ENCODE measurements around the gene GJB5. TPM values are rescaled to one million over a fixed set of nuclear protein-coding genes. Genes with fewer than 3 reads are reported as not detected.

Gene GJB5
- total and polyA plus RNA-seq, 9 of the 15 experiments (the other 6 are each of a cell fraction or from before 2014, with no cell fraction given): 0.04 TPM; not detected in 8

DNA sequence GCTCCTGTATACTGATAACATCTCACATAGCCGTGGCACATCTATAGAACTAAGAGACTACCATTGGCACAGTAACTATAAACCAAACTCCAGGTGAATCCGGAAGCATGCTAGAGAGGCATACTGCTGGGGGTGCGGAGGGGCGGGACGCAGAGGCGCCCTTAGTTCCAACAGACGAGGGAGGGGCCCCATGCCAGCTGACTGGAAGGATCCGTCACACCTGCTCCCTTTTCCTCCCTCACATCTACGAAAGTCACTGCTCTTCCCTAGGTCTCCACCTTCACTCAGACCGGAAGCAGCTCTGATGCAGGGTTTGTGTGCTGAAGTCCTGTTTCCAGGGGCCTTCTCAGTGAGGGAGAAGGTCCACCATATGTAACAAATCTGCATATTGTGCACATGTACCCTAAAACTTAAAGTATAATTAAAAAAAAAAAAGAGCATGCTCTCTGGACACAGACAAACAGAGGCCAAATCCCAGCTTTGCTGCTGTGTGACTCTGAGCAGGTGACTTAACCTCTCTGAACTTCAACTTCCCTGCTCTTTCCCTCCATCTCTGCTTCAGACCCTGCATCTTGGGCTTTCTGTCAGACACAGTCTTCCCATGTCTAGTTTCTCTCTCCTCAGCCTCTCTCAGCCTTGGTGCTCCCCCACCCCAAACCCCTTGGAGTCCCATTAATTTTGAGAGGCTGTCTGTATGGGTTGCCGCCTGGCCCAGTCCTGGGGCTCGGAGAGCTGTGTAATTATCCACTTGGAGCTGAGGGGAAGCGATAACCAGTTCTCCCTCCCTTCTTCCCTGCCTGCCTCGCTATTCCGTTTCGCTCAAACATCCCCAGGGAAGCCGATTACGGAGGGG lies 7.8 kb upstream of the GJB5 start (continued):
- TF ChIP-seq, protein P1, sequence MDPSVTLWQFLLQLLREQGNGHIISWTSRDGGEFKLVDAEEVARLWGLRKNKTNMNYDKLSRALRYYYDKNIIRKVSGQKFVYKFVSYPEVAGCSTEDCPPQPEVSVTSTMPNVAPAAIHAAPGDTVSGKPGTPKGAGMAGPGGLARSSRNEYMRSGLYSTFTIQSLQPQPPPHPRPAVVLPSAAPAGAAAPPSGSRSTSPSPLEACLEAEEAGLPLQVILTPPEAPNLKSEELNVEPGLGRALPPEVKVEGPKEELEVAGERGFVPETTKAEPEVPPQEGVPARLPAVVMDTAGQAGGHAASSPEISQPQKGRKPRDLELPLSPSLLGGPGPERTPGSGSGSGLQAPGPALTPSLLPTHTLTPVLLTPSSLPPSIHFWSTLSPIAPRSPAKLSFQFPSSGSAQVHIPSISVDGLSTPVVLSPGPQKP (CRISPR knock-in tag; IDR thresholded peaks at IDR 0.05): no peak
- TF ChIP-seq ZNF217 (CRISPR knock-in tag; IDR thresholded peaks at IDR 0.05): no peak
- TF ChIP-seq MED1 (CRISPR knock-in tag; IDR thresholded peaks at IDR 0.05; ENCODE audit: borderline replicate concordance): no peak
- TF ChIP-seq KDM1A (IDR thresholded peaks at IDR 0.05): 0 out of 4 replicates have a peak, but pooled peaks of 1 of the 2 experiments have one; percentile 12
- TF ChIP-seq, protein P2, sequence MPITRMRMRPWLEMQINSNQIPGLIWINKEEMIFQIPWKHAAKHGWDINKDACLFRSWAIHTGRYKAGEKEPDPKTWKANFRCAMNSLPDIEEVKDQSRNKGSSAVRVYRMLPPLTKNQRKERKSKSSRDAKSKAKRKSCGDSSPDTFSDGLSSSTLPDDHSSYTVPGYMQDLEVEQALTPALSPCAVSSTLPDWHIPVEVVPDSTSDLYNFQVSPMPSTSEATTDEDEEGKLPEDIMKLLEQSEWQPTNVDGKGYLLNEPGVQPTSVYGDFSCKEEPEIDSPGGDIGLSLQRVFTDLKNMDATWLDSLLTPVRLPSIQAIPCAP (CRISPR knock-in tag; IDR thresholded peaks at IDR 0.05; ENCODE audit: borderline replicate concordance): no peak
- TF ChIP-seq TCFL5 (CRISPR knock-in tag; conservative IDR thresholded peaks at IDR 0.05): no peak
- peak; percentile 70; the same call in 1 of the 2 replicates for TF ChIP-seq BCOR (IDR thresholded peaks at IDR 0.05)
- TF ChIP-seq POLR3A (IDR thresholded peaks at IDR 0.05; ENCODE audit: borderline replicate concordance, extremely low read depth, insufficient read depth, insufficient read length): no peak

DNA sequence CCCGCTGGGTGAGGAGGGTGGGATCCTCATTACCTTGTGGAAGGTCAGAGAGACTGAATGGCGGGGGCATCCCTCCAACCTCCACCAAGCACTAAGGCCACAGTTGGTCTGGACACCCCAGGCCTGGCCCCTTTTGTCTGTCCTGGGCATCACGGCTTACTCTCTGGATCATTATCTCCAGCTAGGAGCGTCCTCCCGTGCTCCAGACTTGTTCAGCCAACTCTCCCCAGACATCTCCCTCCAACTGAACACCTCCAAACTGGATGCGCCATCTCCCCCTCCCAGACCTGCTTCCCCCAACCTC lies 7.3 kb upstream of the GJB5 start:
- Histone ChIP-seq H3K36me3 (ENCODE audit: control insufficient read depth, insufficient read depth, low read length) (no peaks in the 10 kb centered on the region), H3K79me2 (ENCODE audit: control insufficient read depth, insufficient read depth, low read length) (no peaks in the 10 kb centered on the region), H3K9me1 (ENCODE audit: control insufficient read depth, insufficient read depth, low read length) (no peaks in the 10 kb centered on the region), H3K27ac (ENCODE audit: extremely low read depth, low read depth, low read length) (no peak overlapping the region), H4K20me1 (replicated peaks; ENCODE audit: control insufficient read depth, insufficient read depth, low read length) (peaks cover 11% of the 10 kb centered on the region; the same call in 1 of the 2 replicates), H3K4me1 (replicated peaks in 1 of 2; ENCODE audit: control insufficient read depth in 2 of 2, insufficient read depth in 2 of 2, low read length in 2 of 2) (no peaks in the 10 kb centered on the region), H3K4me2 (ENCODE audit: insufficient read depth, low read length) (no peak overlapping the region), H3K4me3 (no peak overlapping the region), H3K27me3 (ENCODE audit: control insufficient read depth in 2 of 2, insufficient read depth in 2 of 2, low read length in 2 of 2) (peaks cover 6 to 15% of the 10 kb centered on the region in 2 experiments; a peak in 2 of 5 replicates), H2AFZ (ENCODE audit: low read depth, low read length) (no peak overlapping the region), H3K9me3 (replicated peaks; ENCODE audit: control insufficient read depth, insufficient read depth, low read depth, low read length) (no peaks in the 10 kb centered on the region), H3K9ac (ENCODE audit: insufficient read depth in 1 of 2, low read depth in 2 of 2, low read length in 2 of 2) (no peak overlapping the region)
- intact Hi-C loops (cut with micrococcal nuclease): no loop called here
- WGBS (ENCODE audit: insufficient coverage, low coverage, missing lambda C conversion rate): 0% methylated on average over 4 of the region's 6 CpGs
- FAIRE-seq (no peak), ATAC-seq (no peak), DNase-seq (ENCODE audit: extremely low read depth in 1 of 4, low spot score in 3 of 4) (no peak)
- BruUV-seq (replicated peaks): no TSS peak
- in situ Hi-C loops (cut with MboI): loop anchor here (10.0 kb wide), 1 partner anchor 1113 kb away; no protein-coding TSS in a partner anchor
- TF ChIP-seq, protein P3, sequence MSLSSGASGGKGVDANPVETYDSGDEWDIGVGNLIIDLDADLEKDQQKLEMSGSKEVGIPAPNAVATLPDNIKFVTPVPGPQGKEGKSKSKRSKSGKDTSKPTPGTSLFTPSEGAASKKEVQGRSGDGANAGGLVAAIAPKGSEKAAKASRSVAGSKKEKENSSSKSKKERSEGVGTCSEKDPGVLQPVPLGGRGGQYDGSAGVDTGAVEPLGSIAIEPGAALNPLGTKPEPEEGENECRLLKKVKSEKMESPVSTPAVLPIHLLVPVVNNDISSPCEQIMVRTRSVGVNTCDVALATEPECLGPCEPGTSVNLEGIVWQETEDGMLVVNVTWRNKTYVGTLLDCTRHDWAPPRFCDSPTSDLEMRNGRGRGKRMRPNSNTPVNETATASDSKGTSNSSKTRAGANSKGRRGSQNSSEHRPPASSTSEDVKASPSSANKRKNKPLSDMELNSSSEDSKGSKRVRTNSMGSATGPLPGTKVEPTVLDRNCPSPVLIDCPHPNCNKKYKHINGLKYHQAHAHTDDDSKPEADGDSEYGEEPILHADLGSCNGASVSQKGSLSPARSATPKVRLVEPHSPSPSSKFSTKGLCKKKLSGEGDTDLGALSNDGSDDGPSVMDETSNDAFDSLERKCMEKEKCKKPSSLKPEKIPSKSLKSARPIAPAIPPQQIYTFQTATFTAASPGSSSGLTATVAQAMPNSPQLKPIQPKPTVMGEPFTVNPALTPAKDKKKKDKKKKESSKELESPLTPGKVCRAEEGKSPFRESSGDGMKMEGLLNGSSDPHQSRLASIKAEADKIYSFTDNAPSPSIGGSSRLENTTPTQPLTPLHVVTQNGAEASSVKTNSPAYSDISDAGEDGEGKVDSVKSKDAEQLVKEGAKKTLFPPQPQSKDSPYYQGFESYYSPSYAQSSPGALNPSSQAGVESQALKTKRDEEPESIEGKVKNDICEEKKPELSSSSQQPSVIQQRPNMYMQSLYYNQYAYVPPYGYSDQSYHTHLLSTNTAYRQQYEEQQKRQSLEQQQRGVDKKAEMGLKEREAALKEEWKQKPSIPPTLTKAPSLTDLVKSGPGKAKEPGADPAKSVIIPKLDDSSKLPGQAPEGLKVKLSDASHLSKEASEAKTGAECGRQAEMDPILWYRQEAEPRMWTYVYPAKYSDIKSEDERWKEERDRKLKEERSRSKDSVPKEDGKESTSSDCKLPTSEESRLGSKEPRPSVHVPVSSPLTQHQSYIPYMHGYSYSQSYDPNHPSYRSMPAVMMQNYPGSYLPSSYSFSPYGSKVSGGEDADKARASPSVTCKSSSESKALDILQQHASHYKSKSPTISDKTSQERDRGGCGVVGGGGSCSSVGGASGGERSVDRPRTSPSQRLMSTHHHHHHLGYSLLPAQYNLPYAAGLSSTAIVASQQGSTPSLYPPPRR (CRISPR knock-in tag; IDR thresholded peaks at IDR 0.05; ENCODE audit: borderline replicate concordance): no peak
- ChIA-PET POLR2A (no interaction called here), CTCF (ENCODE audit: low intra/inter-chr PET ratio) (no interaction called here)

All from K562 (cell line).